Hepatic stellate cell (primary cell): Measurements from ENCODE around the gene DIRAS1.

Experiments used
- DNase-seq: peaks from one replicate; pipeline ENCODE4 v3.0.0; 2011; ENCODE audit warnings: low spot score

Gene DIRAS1, protein sequence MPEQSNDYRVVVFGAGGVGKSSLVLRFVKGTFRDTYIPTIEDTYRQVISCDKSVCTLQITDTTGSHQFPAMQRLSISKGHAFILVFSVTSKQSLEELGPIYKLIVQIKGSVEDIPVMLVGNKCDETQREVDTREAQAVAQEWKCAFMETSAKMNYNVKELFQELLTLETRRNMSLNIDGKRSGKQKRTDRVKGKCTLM

DNA sequence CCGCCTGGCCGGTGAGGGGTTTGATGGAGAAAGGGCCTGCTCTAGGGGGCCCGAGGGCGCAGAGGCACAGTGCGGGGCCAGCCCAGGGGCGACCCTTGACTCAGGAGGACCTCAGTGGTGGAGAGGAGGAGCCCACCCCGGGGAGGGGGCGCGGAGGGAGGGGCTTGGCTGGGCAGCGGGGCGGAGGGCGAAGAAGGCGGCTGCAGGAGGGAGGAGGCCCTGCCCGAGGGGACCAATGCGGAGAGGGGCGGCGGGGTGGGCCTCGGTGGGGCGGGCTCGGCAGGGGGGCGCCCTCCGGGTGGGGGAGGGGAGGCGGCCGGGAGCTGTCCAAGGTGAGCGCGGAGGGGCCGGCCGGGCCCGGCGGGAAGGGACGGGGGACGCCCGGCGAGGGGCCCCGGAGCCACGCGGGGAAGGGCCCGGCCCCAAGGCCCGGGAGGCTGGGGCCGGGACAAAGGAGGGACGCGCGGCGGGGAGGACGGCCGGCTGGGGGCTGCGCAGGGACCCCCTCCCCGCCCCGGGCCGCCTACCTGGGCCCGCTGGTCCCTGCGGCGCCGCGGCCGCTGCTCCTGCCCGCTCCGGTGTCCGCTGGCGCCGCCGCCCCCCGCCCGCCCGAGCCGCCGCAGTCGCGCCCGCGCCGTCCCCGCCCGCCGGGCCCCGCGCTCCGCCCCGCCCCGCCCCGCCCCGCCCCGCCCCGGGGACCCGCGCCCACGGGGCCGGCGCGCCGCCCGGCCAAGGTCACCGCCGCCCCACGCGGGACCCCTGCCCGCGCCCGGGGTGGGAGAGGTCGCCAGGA is at the start of gene DIRAS1:
Gene DIRAS1 (minus strand): TSS at position 596 of the 793 bp plus-strand sequence. CDS start 3,566 bp downstream, outside the sequence.
- no peak for DNase-seq

DNA sequence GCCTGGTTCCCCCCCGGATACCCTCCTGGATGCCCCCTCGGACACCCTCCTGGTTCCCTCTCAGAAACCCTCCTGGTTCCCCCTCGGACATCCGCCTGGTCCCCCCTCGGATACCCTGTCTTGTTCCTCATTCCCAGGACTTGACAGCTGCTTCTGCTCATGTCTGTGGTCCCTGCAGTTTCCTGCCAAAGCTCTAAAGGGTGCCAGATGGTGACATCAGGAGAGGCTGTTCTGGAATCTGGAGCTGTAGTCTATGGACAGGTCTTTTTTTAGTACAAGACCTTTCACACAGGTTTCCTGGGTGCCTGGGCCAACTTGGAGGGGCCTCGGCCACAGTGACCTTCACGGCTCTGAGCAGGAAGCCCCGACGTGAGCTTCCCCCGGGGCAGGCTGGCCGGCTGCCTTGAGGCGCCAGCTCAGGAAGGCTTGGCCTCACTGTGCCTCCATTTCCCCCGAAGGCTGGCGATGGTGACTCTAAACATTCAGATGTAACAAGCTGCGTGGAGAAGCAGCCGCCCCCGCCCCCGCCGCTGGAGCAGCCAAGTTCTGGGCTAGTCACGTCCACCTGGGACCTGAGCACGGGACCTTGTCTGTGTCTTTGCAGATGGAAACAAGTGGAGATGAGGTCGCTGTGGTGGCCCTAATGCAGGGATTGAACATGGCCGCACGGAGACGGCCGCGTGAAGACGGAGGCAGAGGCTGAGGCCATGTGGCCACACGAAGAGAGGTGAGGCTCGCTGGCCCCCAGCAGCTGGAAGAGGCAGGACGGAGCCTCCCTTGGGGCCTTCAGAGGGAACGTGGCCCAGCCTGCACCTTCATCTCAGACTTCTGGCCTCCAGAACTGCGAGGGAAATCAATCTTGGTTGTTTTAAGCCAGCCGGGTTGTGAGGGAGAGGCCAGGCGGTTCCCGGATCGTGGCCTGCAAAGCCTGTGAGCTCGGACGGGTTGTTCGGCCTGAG is 49.2 kb upstream of the DIRAS1 start:
- DNase-seq = peak; percentile 77

DNA sequence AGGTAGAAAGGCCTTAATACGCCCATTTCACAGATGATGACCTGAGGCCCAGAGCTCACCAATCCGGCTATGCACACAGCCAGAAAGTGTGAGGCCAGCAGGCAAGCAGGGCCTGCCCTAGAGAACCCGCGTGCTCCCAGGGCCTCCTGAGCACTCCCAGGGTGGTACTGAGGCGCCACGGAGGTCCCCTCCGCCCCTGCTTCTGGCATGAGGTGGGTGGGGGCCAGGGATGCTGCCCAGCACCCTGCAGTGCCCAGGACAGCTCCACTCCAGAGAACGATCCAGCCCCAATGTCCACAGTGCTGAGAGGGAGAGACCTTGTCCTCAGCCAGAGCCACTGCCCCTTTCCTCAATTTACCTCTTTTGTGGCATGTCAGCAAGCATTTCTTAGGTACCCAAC is 48.0 kb upstream of the DIRAS1 start:
- no peak for DNase-seq

DNA sequence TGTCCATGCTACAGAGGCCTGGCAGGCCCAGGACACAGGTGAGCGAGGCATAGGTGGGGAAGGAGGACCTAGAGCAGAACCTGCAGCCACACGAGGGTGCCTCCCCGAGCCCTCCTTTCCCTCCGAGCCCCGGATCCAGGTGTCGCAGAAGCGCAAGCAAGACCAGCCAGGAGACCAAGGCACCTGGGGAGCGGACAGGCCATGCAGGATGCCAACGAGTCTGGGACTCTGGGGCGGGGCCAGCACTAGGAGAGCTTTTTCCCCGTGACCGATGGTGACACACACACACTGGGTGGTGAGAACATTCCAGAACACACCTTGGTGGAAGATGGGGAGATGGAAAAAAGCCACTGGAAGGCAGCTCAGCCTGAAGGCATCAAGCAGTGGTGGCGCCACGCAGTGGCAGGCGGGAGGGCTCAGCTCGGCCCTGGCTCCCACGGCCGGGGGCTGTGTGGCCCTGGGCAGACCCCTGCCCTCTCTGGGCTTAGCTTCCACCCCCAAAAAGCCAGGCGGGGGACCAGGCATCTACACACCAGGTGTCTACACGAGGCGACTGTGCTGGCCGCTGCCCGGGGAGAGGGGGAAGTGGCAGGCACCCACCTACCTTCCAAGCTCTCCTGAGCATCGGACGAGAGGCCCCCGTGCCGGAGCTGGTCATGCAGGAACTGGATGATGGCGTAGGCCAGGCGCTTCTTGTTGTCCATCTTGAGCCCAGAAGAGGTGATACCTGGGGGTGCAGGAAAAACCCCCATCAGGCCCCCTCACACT is 47.4 kb upstream of the DIRAS1 start:
- no peak for DNase-seq

DNA sequence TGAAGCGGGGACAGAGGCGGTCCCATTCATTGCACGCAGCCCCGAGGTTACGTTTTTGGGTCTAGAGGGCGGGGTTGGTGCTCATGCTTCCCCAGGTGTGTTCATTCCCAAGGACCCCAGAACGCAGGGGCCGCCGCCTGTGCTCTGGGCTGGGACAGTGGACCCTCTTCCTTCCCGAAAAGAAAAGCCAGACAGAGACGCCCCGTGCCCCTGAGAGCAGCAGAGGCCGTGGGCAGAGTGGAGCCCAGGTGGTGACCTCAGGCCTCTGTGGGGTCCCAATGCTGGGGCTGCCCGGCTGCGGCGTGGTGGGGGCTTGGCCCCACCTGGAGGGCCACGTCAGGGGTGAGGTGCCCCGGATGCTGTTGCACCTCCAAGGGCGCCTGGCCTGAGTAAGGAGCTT is 46.5 kb upstream of the DIRAS1 start:
- no peak for DNase-seq

DNA sequence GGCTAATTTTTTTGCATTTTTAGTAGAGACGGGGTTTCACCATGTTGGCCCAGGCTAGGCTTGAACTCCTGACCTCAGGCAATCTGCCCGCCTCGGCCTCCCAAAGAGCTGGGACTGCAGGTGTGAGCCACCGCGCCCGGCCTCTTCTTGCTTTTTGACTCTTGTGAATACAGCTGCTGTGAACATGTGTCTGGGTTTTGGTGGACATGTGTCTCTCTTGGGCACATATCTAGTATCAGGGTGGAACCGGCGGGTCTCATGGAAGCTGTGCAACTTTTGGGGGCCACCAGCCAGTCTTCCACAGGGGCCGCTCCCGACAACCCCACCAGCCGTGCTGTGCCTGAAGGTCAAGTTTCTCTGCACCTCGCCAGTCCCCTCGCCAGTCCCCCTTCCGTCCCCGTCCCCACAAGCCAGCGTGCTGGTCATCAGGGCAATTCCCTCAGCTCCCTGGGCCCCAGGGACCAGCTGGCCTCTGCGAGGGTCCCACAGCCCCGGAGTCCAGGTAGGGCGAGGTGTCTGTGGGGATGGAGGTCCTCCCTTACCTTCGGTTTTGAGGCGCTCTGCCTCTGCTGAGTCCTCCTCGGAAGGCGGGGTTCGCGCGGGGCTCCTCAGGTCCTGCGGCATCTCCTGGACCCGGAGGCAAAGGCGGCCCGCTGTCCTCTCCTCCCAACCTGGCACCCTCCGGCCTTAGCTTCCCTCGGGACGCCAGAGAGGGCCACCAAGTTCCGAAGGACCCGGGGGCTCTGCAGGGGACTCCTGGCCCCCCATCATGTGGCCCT is 45.6 kb upstream of the DIRAS1 start:
- DNase-seq = no peak

DNA sequence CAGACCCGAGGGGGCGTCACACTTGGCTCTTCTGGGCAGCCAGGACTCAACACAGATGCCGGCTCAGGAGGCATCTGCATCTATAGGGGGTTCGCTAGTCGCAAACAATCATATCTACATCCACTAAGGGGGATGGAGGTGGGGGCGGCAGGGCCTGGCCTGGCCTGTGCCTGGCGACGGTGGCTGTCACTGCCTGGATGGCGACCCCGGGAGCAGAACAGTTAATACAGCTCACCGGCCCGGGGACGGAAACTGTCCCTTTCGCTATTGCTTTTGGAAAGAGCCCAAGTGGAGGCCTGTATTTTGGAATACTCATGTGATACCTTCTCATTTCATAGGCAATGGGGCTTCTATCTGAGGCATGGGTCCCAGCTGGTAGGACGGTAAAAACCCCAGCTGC is 44.2 kb upstream of the DIRAS1 start:
- DNase-seq = no peak

DNA sequence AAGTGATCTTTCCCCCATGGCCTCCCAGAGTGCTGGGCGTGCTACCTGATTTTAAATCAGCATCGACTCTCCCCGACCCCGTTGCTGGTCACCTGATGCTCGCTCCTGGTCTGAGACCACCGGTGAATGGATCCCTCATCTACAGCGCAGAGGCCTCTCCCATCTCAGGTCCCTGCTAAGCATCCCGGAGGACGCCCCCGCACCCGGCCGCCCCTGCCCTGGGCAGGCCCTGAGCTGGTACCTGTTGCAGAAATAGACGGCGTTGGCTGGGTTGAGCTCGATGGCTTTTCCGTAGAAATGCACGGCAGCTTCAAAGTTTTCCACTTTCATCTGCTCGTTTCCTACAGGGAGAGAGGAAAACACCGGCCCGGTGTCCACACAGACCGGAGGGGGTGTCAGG is 43.8 kb upstream of the DIRAS1 start:
- DNase-seq = no peak

DNA sequence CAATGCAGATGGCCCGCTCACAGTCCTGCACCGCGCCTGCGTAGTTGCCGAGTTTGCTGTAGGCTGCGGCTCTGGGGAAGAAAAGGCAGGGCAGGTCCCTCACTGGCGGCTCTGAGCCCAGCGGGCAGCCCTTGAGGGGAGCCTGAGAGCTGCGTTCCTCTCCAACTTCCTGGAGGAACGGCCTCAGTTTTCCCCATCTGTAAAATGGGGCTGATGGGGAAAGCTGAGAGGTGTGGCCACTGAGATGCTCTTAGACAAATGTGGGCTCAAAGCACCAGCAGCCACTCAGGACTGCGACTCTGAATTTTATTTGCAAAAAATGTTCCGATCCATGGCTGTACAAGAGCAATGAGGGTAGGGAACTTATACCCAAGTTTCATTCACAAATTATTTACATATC is 42.5 kb upstream of the DIRAS1 start:
- DNase-seq = no peak

DNA sequence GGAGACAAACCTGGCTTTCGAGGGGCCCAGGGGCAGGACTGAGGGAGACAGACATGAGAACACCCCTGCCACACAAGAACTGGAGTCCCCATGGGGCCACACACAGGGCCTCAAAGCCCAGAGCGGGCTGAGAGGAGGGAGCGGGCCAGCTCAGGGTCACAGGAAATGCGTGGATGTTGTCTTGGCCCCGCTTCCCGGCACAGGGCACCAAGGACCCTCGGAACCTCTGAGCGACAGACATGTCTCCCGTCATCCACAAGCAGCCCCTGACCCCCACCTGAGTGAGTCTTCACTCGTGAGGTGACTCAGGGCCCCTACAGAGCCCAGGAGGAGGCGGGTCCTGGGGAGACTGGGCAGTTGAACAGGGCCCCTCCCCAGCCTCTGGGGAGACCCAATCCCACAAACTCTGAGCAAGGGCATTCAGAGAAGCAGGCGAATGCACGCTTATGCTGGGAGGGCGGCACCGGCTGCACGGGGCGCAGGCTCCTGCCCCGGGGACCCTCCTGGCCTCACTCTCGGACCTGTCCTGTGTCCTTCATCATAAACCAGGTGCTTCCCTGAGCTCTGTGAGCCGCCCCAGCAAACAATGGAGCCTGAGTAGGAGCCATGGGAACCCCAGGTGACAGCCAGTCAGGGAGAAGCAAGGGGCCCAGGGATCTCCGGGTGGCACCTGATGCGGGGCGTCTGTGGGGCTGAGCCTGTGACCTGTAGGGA is 41.8 kb upstream of the DIRAS1 start:
- no peak for DNase-seq

DNA sequence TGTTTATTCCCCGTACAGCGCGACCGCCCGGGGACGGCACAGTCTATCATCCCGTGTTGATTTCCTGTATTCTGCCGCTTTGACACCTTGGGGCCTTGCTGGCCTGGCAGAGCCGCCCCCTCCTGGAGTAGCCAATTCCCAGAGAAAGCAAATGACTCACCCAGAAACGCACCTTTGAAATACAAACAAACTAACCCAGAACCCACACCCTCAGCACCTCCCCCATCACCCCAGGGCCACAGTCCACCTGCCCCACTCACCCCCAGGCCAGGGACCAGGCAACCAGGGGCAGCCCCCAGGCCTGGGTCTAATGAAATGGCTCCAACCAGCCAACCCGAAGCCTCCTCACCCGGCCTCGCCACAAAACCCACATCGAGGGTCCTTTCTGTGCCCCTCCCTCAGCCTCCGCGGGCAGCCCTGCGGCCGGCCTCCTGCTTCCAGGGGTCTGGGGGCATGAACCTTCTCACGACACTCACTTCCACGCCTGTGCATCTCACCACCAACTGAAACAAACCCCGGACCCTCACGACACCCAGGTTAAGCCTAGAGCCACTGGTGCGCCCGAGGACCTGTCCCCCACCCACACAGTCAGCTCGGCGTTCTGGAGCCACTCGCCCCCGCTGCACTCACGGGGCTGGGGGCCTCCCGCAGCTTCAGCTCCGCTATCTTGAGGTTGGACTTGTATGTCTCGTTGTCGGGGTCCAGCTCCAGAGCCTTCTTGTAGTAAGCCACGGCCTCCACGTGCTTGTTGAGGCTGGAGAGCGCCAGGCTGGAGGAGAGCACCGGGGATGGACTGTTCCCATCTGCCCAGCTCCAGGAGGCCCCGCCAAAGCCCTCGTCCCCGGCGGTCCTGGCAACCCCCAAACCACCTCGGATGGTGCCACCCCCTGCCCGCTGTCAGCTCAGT is 41.0 kb upstream of the DIRAS1 start:
- no peak for DNase-seq

DNA sequence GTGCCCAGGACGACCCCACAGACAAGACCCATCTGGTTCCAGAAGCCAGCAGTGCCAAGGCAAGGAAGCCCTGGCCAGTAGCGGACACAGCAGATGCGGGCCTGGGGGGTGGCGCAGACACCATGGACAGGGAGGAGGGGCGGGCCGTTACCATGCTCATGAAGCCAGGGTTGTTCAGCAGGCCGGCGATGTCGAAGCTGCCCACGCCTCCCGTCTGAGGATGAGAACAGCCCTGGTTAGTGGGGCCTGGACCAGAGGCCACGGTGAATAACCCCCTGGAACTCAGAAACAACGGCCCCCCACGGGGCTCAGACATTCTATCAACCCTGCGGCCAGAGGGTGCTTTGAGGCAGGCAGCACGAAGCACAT is 40.1 kb upstream of the DIRAS1 start:
- no peak for DNase-seq

DNA sequence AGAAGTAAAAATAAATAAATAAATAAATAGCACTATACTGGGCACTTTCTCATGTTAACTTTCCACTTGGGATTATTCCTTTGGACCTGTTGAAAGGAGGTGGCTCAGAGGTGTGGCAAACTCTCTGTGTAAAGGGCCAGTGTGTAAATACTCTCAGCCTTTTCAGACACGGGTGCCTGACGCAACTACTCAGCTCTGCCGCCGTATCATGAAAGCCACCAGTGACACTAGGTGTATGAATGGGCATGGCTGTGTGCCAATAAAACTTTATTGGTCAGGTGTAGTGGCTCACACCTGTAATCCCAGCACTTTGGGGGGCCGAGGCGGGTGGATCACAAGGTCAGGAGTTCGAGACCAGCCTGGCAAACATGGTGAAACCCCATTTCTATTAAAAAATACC is 38.8 kb upstream of the DIRAS1 start:
- no peak for DNase-seq

DNA sequence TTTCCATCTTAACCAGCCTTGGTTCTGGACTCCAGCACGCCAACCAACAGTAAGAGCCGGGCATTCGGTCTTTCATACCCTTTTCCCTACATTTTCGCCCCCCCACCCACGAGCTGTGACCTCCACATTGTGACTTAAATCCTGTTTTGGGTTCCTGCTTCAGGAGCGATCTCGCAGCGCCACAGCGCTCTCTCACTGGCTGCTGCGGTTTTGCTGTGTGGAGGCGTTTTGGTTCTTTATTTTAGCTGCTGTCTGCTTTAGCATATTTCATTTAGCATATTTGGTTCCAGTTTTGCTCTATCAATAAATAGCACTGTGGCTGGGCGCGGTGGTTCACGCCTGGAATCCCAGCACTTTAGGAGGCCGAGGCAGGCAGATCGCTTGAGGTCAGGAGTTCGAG is 38.2 kb upstream of the DIRAS1 start:
- no peak for DNase-seq

DNA sequence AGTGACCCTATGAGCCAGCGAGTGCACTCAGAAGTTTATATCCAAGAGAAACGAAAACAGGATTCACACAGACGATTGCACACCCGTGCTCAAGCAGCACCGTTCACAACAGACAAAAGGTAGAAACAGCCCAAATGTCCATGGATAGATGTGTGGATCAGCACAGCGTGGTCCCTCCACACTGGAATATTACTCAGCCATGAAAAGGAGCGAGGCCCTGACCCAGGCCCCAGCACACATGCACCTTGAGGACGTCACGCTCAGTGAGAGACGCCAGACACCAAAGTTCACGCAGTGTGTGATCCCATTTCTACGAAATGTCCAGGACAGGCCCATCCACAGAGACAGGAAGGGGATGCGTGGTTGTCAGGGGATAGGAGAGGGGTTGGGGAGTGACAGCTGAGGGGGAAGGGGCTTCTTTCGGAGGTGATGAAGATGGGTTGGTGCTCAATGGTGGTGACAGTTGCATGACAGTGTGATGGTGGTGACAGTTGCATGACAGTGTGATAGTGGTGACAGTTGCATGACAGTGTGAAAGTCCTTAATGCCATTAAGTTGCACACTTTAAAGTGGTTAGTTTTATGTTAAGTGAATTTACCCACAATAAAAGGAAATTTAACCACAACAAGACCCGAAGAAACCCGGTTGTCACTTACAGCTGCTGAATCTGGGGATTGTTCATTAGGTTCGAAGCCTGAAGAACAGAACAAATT is 37.6 kb upstream of the DIRAS1 start:
- DNase-seq = no peak

DNA sequence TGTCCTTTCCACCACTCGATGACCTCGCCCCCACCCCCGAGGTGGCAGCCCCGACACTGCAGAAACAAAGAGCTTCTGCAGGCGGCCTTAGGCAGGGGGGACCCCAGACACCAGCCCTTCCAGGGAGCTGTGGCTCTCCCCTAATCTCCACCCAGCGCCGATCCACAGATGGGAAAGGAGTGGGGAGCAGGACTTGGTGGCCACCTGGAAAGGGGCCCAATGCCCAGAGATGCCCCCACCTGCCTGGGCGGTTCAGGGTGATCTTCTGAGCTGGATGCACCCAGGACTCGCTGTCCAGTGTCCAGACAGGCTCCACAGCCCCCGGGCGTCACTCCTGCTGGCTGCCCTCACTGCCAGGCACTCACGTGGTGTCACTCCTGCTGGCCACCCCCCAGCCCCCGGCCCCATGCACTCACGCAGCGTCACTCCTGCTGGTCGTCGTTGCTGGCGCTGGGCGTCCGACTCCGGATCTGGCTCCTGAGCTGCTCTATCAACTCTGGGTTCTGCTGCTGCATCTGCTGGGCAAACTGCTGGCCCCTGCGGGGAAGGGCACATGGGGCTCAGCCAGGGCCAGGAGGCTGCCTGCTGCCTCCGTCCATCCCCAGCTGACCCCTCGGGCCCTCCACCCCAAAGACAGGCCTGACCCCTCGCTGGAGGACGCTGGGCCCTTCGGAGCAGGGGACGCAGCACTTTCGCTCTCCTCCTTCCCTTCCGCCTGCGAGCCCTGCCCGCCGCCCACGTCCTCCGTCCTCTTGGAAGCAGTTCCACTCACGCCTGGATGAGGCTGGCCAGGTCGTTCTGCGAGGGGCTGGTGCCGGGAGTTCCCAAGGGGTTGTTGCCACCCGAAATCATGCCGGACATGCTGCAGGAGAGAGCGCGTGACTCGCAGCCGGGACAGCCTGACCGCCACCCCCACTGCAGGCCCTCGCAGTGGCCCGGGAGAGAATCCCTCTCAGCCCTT is 36.0 kb upstream of the DIRAS1 start:
- DNase-seq = no peak

DNA sequence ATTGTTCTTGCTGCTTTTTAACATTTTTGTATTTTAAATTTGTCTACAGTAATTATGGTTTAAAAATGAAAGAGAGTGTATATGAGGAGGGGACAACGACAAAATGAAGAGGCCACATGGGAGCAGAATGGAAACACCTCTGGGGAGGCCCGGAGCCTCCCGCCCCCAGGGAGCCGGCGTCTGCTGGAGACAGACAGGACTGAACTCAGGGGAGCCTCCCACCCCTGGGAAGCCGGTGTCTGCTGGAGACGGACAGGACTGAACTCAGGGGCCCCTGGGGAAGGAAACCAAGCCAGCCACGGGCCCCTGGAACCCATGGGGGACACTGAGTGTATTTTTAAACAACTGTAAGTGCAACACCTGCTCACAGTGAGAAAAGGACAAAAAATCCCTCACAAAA is 35.3 kb upstream of the DIRAS1 start:
- DNase-seq = no peak

DNA sequence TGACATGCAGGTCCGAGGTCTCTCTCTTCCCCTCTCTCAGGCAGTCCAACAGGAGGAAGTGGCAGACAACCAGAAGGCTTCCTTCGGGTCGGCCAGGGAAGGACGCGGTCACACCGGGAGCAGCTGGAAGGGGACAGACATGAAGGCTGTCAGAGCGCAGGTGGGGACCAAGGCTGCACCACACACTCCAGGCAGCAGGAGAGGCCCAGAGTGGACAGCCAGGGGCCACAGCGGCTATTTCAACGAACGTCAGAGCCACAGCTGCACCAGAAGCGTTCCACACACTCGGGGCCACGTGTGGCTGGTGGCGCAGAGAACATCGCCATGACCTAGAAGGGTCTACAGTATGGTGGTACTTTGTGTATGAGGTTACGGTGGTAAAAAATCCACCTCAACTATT is 34.6 kb upstream of the DIRAS1 start:
- DNase-seq = no peak
